ENCODE data around the gene PHF21A.
A peak's percentile ranks its signal among the peaks of the same experiment; 100 is the strongest.

Gene PHF21A

DNA sequence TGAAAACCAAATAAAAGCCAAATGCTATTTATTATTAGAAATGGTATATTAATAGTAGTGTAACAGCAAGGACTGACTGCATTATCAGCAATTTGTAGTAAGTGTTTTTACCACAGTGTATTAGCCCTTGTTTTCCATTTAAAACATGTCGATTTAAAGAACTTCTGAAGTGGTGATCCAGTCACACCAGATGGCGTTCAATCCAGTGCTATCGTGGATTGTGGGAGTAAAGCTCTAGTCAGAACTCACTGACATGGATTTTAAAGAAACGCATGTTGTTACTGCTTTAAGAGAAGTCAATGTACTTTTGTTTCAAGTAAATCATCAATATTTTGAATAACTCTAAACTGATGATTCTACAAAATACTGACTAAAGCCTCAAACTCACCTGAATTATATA, 147.7 kb downstream of the PHF21A start:
- TF ChIP-seq CTCF (IDR thresholded peaks at IDR 0.05; ENCODE audit: low read depth, low read length): no peak
- no peak for DNase-seq (ENCODE audit: extremely low read depth, low read depth)

DNA sequence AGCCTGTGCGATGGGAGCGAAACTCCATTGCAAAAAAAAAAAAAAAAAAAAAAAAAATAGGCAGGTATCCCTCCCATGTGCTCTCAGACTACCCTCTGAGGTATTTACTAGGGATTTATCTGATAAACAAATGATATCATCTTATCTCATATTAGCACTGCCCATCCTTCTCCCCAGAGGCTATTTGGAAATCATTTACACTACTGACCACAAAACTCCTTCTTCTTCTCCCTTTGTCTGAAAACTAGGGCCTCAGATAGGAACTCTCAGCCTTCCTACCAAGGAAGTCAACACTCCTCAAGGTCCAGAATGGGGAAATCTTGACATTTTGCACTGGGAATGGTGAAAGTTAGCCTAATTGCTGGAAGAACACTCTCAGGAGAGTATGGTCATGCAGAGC, 152.4 kb downstream of the PHF21A start:
- no peak for DNase-seq (ENCODE audit: extremely low read depth, low read depth)
- no peak for TF ChIP-seq CTCF (IDR thresholded peaks at IDR 0.05; ENCODE audit: low read depth, low read length)

DNA sequence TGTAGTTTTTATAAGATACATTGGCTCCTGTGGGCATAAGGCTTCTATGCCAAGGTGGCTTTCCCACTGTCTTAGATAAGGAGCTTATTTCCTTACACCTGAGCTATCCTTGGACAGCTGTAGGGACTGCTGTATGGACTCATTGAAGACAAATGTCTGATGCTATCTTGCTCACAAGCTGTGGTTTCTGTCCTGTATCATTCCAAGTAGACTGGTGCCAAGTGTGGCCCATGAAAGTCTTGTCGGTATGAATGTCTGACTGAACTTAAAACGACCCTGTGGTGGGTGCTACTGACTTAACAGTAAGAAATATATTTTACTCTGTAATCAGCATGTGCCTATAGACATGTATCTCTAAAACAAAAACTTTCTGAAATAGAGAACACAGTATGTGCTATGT, 153.7 kb downstream of the PHF21A start:
- no peak for DNase-seq (ENCODE audit: extremely low read depth, low read depth)
- no peak for TF ChIP-seq CTCF (IDR thresholded peaks at IDR 0.05; ENCODE audit: low read depth, low read length)

- peak; percentile 90 for TF ChIP-seq CTCF (IDR thresholded peaks at IDR 0.05; ENCODE audit: low read depth, low read length)
- DNase-seq (ENCODE audit: extremely low read depth, low read depth): peak; percentile 45
Observed at GRCh38 chr11:45964911-45965389, 156.3 kb downstream of the PHF21A start.

- no peak for DNase-seq (ENCODE audit: extremely low read depth, low read depth)
- TF ChIP-seq CTCF (IDR thresholded peaks at IDR 0.05; ENCODE audit: low read depth, low read length): no peak
Observed at GRCh38 chr11:45961751-45962240, 159.5 kb downstream of the PHF21A start.

DNA sequence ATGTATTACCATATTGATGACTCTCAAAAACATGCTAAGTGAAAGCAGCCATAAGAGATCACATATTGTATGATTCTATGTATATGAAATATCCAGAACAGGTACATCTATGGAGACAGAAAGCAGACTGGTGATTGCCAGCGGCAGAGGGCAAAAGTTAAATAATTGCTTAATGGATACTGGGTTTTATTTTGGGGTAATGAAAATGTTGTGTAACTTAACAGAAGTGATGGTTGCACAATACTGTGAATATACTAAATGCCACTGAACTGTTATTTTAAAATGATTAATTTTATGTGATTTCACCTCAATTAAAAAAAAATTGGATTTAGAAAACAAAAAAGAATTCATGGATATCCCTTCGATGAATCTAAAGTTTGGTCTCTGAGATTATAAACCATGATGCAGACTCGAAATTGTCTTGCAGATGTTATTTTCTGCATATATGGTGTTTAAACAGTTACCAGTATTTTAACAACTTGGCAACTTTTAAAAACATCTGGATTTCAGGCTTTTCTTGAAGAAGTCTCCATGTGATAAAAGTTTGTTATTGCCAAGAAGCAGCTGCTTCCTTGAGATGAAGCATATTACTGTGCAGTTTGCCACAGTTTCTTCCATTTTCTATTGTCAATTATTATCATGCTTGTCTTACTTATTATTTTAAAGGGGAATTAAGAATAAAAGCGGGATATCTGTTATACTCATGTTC, 160.7 kb downstream of the PHF21A start:
- TF ChIP-seq CTCF (IDR thresholded peaks at IDR 0.05; ENCODE audit: low read depth, low read length): no peak
- no peak for DNase-seq (ENCODE audit: extremely low read depth, low read depth)

GRCh38 chr11:45959851-45960250, 161.4 kb downstream of the PHF21A start:
- DNase-seq (ENCODE audit: extremely low read depth, low read depth): no peak
- TF ChIP-seq CTCF (IDR thresholded peaks at IDR 0.05; ENCODE audit: low read depth, low read length): no peak

Measured in AG09319 (cell line).